MCF 10A (cell line): Measurements from ENCODE around the gene HOXB6. TPM values are rescaled to one million over a fixed set of nuclear protein-coding genes. Genes with fewer than 3 reads are reported as not detected.

Experiments used
- BruUV-seq: library from RNA; stranded (reverse); fragments of 400-500 nt; replicated peaks from 2 replicates; lab custom pipeline; 2021; lab: Mats Ljungman, UMichigan
- CTCF ChIA-PET: fragments of 300-600 bp; sonication (Branson Sonifier 250); formaldehyde crosslinking; extraction: SDS; loops from one replicate; lab custom pipeline; 2021; ENCODE audit warnings: antibody characterized with exemption, inconsistent platforms; lab: Yijun Ruan, JAX
- POLR2A ChIA-PET: fragments of 300-600, 350-650 bp; sonication (Branson Sonifier 250); formaldehyde crosslinking; extraction: SDS; loops from one replicate; lab custom pipeline; 2020; ENCODE audit warnings: antibody characterized with exemption, inconsistent platforms; lab: Yijun Ruan, JAX
- DNase-seq: peaks from one replicate; pipeline ENCODE4 v3.0.0-alpha.2; 2018; ENCODE audit not compliant: unreplicated experiment
- H3K27ac Mint-ChIP-seq: one replicate; pipeline ENCODE4 v1.8.0; 2022; ENCODE audit warnings: mild to moderate bottlenecking, low read depth, mixed read lengths; ENCODE audit not compliant: unreplicated experiment
- H3K27me3 Mint-ChIP-seq: one replicate; pipeline ENCODE4 v1.8.0; 2022; ENCODE audit warnings: mixed read lengths; ENCODE audit not compliant: insufficient read depth, unreplicated experiment
- H3K36me3 Mint-ChIP-seq: one replicate; pipeline ENCODE4 v1.8.0; 2022; ENCODE audit warnings: mild to moderate bottlenecking, moderate library complexity, mixed read lengths; ENCODE audit not compliant: insufficient read depth, unreplicated experiment
- H3K4me1 Mint-ChIP-seq: one replicate; pipeline ENCODE4 v1.8.0; 2022; ENCODE audit warnings: mixed read lengths; ENCODE audit not compliant: insufficient read depth, unreplicated experiment
- H3K4me3 Mint-ChIP-seq: one replicate; pipeline ENCODE4 v1.8.0; 2022; ENCODE audit warnings: mild to moderate bottlenecking, moderate library complexity, mixed read lengths; ENCODE audit not compliant: unreplicated experiment
- H3K9me3 Mint-ChIP-seq: one replicate; pipeline ENCODE4 v1.8.0; 2022; ENCODE audit warnings: mixed read lengths; ENCODE audit not compliant: unreplicated experiment
- intact Hi-C: fragments of 100-400 bp; cut with micrococcal nuclease; formaldehyde crosslinking; loops from 2 replicates; pipeline ENCODE4 v1.14.1; 2022
- total RNA-seq: library from RNA; stranded (reverse); gene quantifications from 2 replicates; pipeline ENCODE4 v1.2.3, GENCODE V29; 2022
- TF ChIP-seq, protein P1 (sequence below): fragments of 200-600 bp; IDR thresholded peaks from one replicate; pipeline ENCODE4 v1.8.0; 2022; ENCODE audit warnings: antibody characterized with exemption, mild to moderate bottlenecking; ENCODE audit not compliant: unreplicated experiment

Gene HOXB6
- total RNA-seq, 1 experiment from 2014 or later = not detected

DNA sequence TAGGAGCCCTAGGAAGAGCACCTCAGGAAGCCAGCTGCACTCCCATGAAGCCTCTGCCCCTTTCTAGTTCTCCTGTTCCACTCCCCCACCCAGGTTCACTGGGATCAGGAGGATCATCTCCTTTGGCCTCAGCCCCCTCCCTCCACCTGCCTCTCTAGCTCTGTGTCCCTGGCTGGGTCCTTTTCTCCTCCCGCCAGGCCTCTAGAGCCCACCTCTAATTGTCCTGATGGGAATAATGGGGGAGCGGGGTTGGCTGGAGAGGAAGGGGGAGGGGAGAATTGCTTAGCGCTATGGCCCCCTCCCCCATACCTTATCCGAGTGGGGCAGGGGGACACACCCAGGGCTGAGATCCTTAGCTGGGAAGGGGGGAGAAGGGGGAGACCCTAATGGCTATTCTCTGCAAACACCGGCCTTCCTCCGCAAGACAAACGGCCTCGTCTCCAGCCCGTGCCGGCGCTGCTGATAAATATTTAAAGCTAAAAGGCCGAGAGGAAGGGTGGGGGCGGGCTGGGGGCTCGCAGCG lies 5.0 kb upstream of the HOXB6 start:
- Mint-ChIP-seq H3K4me1 (peaks cover 2% of the 10 kb centered on the region), H3K27me3 (peaks cover 97% of the 10 kb centered on the region), H3K27ac (no peak overlapping the region), H3K9me3 (no peaks in the 10 kb centered on the region), H3K4me3 (no peak overlapping the region), H3K36me3 (no peaks in the 10 kb centered on the region)
- ChIA-PET POLR2A (interaction anchor here (0.5 kb wide), 1 partner anchor 131 kb away, joined by 3 read pairs; no protein-coding TSS in a partner anchor), CTCF (interaction anchor here (0.7 to 1.3 kb wide), 5 partner anchors 13 to 409 kb away, joined by 3 to 4 read pairs (median 3); no protein-coding TSS in a partner anchor)
- BruUV-seq = no TSS peak
- intact Hi-C loops = no loop called here
- DNase-seq = no peak
- TF ChIP-seq, protein P1, sequence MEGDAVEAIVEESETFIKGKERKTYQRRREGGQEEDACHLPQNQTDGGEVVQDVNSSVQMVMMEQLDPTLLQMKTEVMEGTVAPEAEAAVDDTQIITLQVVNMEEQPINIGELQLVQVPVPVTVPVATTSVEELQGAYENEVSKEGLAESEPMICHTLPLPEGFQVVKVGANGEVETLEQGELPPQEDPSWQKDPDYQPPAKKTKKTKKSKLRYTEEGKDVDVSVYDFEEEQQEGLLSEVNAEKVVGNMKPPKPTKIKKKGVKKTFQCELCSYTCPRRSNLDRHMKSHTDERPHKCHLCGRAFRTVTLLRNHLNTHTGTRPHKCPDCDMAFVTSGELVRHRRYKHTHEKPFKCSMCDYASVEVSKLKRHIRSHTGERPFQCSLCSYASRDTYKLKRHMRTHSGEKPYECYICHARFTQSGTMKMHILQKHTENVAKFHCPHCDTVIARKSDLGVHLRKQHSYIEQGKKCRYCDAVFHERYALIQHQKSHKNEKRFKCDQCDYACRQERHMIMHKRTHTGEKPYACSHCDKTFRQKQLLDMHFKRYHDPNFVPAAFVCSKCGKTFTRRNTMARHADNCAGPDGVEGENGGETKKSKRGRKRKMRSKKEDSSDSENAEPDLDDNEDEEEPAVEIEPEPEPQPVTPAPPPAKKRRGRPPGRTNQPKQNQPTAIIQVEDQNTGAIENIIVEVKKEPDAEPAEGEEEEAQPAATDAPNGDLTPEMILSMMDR = no peak

DNA sequence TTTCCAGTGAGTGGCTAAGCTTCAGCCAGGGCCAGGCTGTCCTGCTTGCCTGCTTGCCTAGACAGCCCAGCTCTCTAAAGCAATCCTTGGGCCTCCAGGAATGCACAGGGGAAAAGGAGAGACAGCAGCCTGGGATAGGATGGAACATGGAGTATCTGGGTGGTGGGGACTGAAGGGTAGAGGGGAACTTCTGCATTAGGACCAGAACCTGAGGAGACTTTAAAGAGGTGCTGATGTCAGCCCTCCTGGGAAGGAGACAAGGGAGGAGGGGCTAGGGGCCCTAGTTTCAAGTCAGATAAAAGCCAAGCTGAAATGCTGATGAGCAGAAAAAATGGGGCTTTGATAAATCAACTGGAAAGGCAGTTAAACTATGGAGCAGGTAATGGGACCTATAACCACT lies 4.2 kb upstream of the HOXB6 start:
- DNase-seq = no peak
- Mint-ChIP-seq H3K9me3 (no peaks in the 10 kb centered on the region), H3K27ac (no peak overlapping the region), H3K27me3 (peaks cover 97% of the 10 kb centered on the region), H3K4me1 (peaks cover 5% of the 10 kb centered on the region), H3K36me3 (no peaks in the 10 kb centered on the region), H3K4me3 (no peak overlapping the region)
- ChIA-PET CTCF (interaction anchor here (0.6 to 1.3 kb wide), 7 partner anchors 8 to 436 kb away, joined by 3 to 6 read pairs (median 3); no protein-coding TSS in a partner anchor), POLR2A (interaction anchor here (0.5 to 0.6 kb wide), 3 partner anchors 130 to 476 kb away, joined by 3 read pairs; no protein-coding TSS in a partner anchor)
- BruUV-seq = no TSS peak
- intact Hi-C loops = no loop called here
- TF ChIP-seq, protein P1 = no peak

DNA sequence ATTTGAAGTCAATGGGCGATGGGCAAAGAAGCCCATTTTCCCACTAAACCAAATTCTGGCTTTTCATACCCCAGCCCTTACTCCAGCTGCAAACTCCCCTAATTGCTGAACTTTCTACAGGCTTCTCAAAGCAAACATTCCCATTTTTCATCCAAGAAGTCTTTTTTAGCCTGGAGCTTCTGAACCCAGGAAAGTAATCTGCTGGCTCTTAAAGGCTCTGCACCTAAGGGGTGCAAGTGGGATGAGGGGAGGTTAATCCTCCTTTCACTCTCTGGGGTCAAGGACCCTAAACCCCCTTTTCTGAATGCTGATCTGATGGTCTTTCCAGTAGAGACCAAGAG lies 3.7 kb upstream of the HOXB6 start:
- no peak overlapping the region for H3K27ac Mint-ChIP-seq

More for the DNA sequence above, 3.7 kb upstream of the HOXB6 start:
- no peak for DNase-seq
- H3K36me3 Mint-ChIP-seq = no peaks in the 10 kb centered on the region
- H3K4me3 Mint-ChIP-seq = no peak overlapping the region
- intact Hi-C loops = no loop called here
- CTCF ChIA-PET = interaction anchor here (0.6 to 1.3 kb wide), 4 partner anchors 9 to 435 kb away, joined by 3 to 6 read pairs (median 4); no protein-coding TSS in a partner anchor
- peaks cover 97% of the 10 kb centered on the region for H3K27me3 Mint-ChIP-seq
- POLR2A ChIA-PET = interaction anchor here (0.6 kb wide), 1 partner anchor 475 kb away, joined by 3 read pairs; no protein-coding TSS in a partner anchor
- TF ChIP-seq, protein P1 = no peak
- BruUV-seq = no TSS peak
- peaks cover 5% of the 10 kb centered on the region for H3K4me1 Mint-ChIP-seq
- H3K9me3 Mint-ChIP-seq = no peaks in the 10 kb centered on the region
